ENCODE results near the gene RTP3. TPM values are rescaled to one million over a fixed set of nuclear protein-coding genes. Genes with fewer than 3 reads are reported as not detected.

The RTP3 gene
- total and polyA plus RNA-seq, 2 donors (not counting 1 experiment from before 2014, with no cell fraction given): not detected

- no peak overlapping the region for H3K4me3 Mint-ChIP-seq
- CTCF ChIA-PET: interaction anchor here (0.8 to 8.5 kb wide), 12 partner anchors 9 to 133 kb away, joined by 3 to 92 read pairs (median 4); no protein-coding TSS in a partner anchor
- no peak overlapping the region for H3K27ac ChIP-seq (ENCODE audit: low read length in 2 of 2)
- H3K4me2 ChIP-seq (replicated peaks; ENCODE audit: low read depth, low read length, poor library complexity, severe bottlenecking): no peak overlapping the region
- H3K27me3 Mint-ChIP-seq: no peaks in the 10 kb centered on the region
- TF ChIP-seq EZH2 (IDR thresholded peaks at IDR 0.05; ENCODE audit: borderline replicate concordance, insufficient read depth, low read depth, low read length, poor library complexity, severe bottlenecking) (no peak), CTCF (IDR thresholded peaks at IDR 0.05) (peak; percentile 38)
- no peaks in the 10 kb centered on the region for H3K79me2 ChIP-seq (ENCODE audit: control insufficient read depth, insufficient read depth, low read length)
- no peak overlapping the region for H3K27ac Mint-ChIP-seq
- peaks cover 36% of the 10 kb centered on the region for H3K4me1 Mint-ChIP-seq
- peaks cover 23 to 26% of the 10 kb centered on the region in 2 donors for H3K4me1 ChIP-seq (ENCODE audit: control insufficient read depth in 2 of 2, insufficient read depth in 2 of 2, low read length in 2 of 2)
- no peaks in the 10 kb centered on the region for H4K20me1 ChIP-seq (ENCODE audit: control insufficient read depth, insufficient read depth, low read length, poor library complexity, severe bottlenecking)
- H2AFZ ChIP-seq (ENCODE audit: insufficient read depth, low read depth, low read length, poor library complexity, severe bottlenecking): no peak overlapping the region
- H3K27me3 ChIP-seq (replicated peaks in 1 of 4; ENCODE audit: control extremely low read depth in 1 of 4, control insufficient read depth in 3 of 4, insufficient read depth in 4 of 4, low read length in 3 of 4): no peaks in the 10 kb centered on the region
- WGBS (ENCODE audit: insufficient coverage): 78% methylated on average over 8 of the region's 9 CpGs
- H3K36me3 ChIP-seq (replicated peaks in 1 of 2; ENCODE audit: control extremely low read depth in 1 of 2, control insufficient read depth in 1 of 2, extremely low read depth in 1 of 2, insufficient read depth in 2 of 2, low read length in 1 of 2): no peaks in the 10 kb centered on the region
- H3K9me3 Mint-ChIP-seq (ENCODE audit: insufficient read depth): no peaks in the 10 kb centered on the region
- no peak overlapping the region for H3K9ac ChIP-seq (ENCODE audit: low read length)
- no peak overlapping the region for H3K4me3 ChIP-seq (ENCODE audit: control extremely low read depth in 1 of 5, extremely low read depth in 1 of 5, insufficient read depth in 1 of 5, low read depth in 2 of 5, low read length in 4 of 5)
- POLR2A ChIA-PET: interaction anchor here (0.6 kb wide), 1 partner anchor 46 kb away, joined by 3 read pairs; no protein-coding TSS in a partner anchor
- DNase-seq (peak; percentile 55), ATAC-seq (ENCODE audit: low read depth) (peak; percentile 54)
- H3K9me3 ChIP-seq (ENCODE audit: control extremely low read depth in 1 of 3, control insufficient read depth in 2 of 3, insufficient read depth in 1 of 3, low read length in 2 of 3): no peaks in the 10 kb centered on the region
- intact Hi-C loops (cut with micrococcal nuclease): loop anchor here (2.0 kb wide), 1 partner anchor 62 kb away; no protein-coding TSS in a partner anchor
These were observed 825 bp upstream of the RTP3 start for GRCh38 chr3:46496746-46497555.

All from B cell (primary cell).